Measurements from ENCODE around the gene KMT2B. TPM values are rescaled to one million over a fixed set of nuclear protein-coding genes. Genes with fewer than 3 reads are reported as not detected.

Gene KMT2B
- total and polyA plus RNA-seq, 9 of the 15 experiments (the other 6 are each of a cell fraction or from before 2014, with no cell fraction given) = 0.63 to 43.9 (median 8.1) TPM

- Histone ChIP-seq H3K4me3 (peak overlapping the region; percentile 65), H3K4me2 (ENCODE audit: insufficient read depth, low read length) (peak overlapping the region; percentile 94), H3K27me3 (ENCODE audit: control insufficient read depth in 2 of 2, insufficient read depth in 2 of 2, low read length in 2 of 2) (no peaks in the 10 kb centered on the region), H2AFZ (ENCODE audit: low read depth, low read length) (peak overlapping the region; percentile 98), H3K27ac (ENCODE audit: extremely low read depth, low read depth, low read length) (peak overlapping the region; percentile 85), H3K9me1 (ENCODE audit: control insufficient read depth, insufficient read depth, low read length) (no peaks in the 10 kb centered on the region), H3K79me2 (ENCODE audit: control insufficient read depth, insufficient read depth, low read length) (peaks cover under 1% of the 10 kb centered on the region; the same call in 2 of the 3 replicates), H3K36me3 (ENCODE audit: control insufficient read depth, insufficient read depth, low read length) (peaks cover 55% of the 10 kb centered on the region; the same call in 2 of the 3 replicates), H3K4me1 (replicated peaks in 1 of 2; ENCODE audit: control insufficient read depth in 2 of 2, insufficient read depth in 2 of 2, low read length in 2 of 2) (peaks cover 24 to 53% of the 10 kb centered on the region in 2 experiments; a peak in 4 of 5 replicates), H3K9me3 (replicated peaks; ENCODE audit: control insufficient read depth, insufficient read depth, low read depth, low read length) (no peaks in the 10 kb centered on the region), H3K9ac (ENCODE audit: insufficient read depth in 1 of 2, low read depth in 2 of 2, low read length in 2 of 2) (peak overlapping the region; percentile 63 to 92), H4K20me1 (replicated peaks; ENCODE audit: control insufficient read depth, insufficient read depth, low read length) (no peaks in the 10 kb centered on the region)
- ATAC-seq = peak; percentile 90
- under 1% methylated on average over 60 of the region's 63 CpGs for WGBS (ENCODE audit: insufficient coverage, low coverage, missing lambda C conversion rate)
- POLR2A ChIA-PET = interaction anchor here (0.6 to 2.7 kb wide), 16 partner anchors 9 to 343 kb away, joined by 3 to 19 read pairs (median 3); partner anchors contain the start of genes PROSER3 and ZBTB32
- CTCF ChIA-PET (ENCODE audit: low intra/inter-chr PET ratio) = interaction anchor here (1.2 kb wide), 1 partner anchor 47 kb away, joined by 7 read pairs; no protein-coding TSS in a partner anchor
- peak; percentile 92 for FAIRE-seq
- DNase-seq (ENCODE audit: extremely low read depth in 1 of 4, low spot score in 3 of 4) = peak; percentile 92 to 99 (median 96)
- in situ Hi-C loops (cut with MboI) (no loop called here), intact Hi-C loops (cut with micrococcal nuclease) (loop anchor here (10.0 kb wide), 1 partner anchor 96 kb away; the partner anchor contains the start of genes COX6B1 and ETV2)
- no TSS peak for BruUV-seq (replicated peaks)
- TF ChIP-seq FOXK1 (CRISPR knock-in tag; IDR thresholded peaks at IDR 0.05; ENCODE audit: borderline replicate concordance) (peak; percentile 93; the same call in 1 of the 2 replicates), FOS (IDR thresholded peaks at IDR 0.05; ENCODE audit: extremely low read depth, insufficient read length) (peak; percentile 69), E2F4 (CRISPR knock-in tag; IDR thresholded peaks at IDR 0.05; ENCODE audit: low read depth) (peak; percentile 38; the same call in 1 of the 2 replicates), ARID4B (CRISPR knock-in tag; IDR thresholded peaks at IDR 0.05) (peak; percentile 71; the same call in 1 of the 2 replicates), BRCA1 (IDR thresholded peaks at IDR 0.05) (no peak), BRCA1 (CRISPR knock-in tag; IDR thresholded peaks at IDR 0.05) (no peak), ZFP36 (IDR thresholded peaks at IDR 0.05; ENCODE audit: low read depth, low read length, partially characterized antibody) (peak; percentile 84), ZNF717 (CRISPR knock-in tag; IDR thresholded peaks at IDR 0.05) (no peak), GTF2E2 (tag; IDR thresholded peaks at IDR 0.05) (no peak), FIP1L1 (IDR thresholded peaks at IDR 0.05; ENCODE audit: low read depth, low read length, poor library complexity, severe bottlenecking) (peak; percentile 43), CREB3 (tag; conservative IDR thresholded peaks at IDR 0.05; ENCODE audit: low read depth) (no peak), ZNF143 (CRISPR knock-in tag; IDR thresholded peaks at IDR 0.05) (peak; percentile 49; the same call in 1 of the 2 replicates), SMARCA5 (IDR thresholded peaks at IDR 0.05) (0 out of 2 replicates have a peak, but pooled peaks have one; percentile 14), ZFP30 (CRISPR knock-in tag; IDR thresholded peaks at IDR 0.05; ENCODE audit: borderline replicate concordance) (no peak), ZNF184 (CRISPR knock-in tag; IDR thresholded peaks at IDR 0.05) (no peak)
These were observed 22.8 kb downstream of the KMT2B start for GRCh38 chr19:35740423-35741202.

All from K562 (cell line).